GM21515 (cell line): Measurements from ENCODE around the gene PCBP3.

ENCODE experiments used
- ATAC-seq: cut with Tn5 transposase; IDR thresholded peaks from one replicate; pipeline ENCODE4 v1.9.1; 2021; ENCODE audit not compliant: unreplicated experiment

PCBP3 gene

GRCh38 chr21:45747802-45748445 is 104.4 kb downstream of the PCBP3 start:
- no peak for ATAC-seq

GRCh38 chr21:45748593-45748992 is 105.1 kb downstream of the PCBP3 start:
- ATAC-seq, result no peak

DNA sequence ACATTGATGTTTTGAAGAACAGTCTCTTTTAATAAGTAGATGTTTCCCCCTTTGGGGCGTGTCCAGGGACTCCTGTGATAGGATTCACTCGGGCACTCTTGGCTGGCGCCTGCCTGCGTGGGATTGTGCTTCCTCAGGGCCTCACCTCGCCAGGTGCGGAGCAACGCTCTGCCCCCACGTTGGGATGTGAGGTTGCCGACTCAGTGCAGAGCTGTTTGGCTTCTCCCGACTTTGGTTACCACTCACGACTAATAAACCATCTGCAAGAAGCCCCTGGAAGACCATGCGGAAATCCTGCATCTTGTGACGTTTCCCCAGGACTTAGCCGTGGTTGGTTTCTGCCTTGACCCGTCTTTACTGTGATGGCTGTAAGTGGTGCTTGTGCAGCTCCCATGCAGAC is 106.4 kb downstream of the PCBP3 start:
- no peak for ATAC-seq

DNA sequence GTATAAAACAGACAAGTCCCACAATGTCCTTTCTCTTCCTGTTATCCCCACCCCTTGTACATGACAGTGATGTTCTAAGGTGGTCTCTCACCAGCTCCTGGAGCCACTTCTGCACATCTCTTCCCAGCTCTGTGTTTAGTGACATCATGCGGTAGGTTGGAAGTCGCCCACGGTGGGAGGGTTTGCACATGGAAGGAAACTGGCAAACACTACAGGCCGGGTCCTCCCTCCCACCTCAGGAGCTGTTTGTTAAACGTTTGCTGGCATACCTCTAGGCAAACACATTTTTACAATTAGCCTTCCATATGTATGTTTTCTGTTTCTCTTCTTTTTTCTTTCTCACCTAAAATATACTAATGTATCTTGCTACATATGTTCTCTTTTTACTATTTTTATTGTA is 107.4 kb downstream of the PCBP3 start:
- ATAC-seq, result no peak

- ATAC-seq, result no peak
Observed at GRCh38 chr21:45753445-45753844, 109.9 kb downstream of the PCBP3 start.

DNA sequence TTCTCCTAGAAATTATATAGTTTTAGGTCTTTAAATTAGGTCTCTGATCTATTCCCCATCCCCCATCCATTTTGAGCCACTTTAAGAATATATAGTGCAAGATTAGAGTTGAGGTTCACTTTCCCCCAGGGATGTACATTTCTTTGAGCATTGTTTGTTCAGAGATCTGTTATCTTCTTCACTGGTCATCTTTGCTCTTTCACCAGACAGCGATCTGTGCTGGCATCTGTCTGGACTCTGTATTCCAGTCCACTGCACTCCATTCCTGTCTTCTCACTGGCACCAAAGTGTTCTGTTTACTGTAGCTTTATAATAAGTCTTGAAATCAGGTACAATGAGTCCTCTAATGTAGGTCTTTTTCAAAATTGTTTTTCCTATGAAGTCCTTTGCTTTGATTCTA is 112.5 kb downstream of the PCBP3 start:
- ATAC-seq, result no peak

DNA sequence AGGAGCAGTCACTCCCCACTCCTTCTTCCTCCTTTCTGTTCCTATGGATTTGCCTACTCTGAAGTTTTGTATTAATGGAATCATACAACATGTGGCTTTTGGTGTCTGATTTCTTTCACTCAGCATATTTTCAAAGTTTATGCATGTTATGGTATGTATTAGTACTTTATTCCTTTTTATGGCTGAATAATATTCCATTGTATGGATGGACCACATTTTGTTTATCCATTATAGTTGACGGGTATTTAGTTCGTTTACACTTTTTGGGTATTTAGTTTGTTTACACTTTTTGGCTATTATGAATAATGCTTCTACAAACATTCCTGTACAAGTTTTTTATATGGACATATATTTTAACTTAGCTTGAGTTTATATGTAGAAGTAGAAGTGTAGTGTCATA is 113.1 kb downstream of the PCBP3 start:
- no peak for ATAC-seq

DNA sequence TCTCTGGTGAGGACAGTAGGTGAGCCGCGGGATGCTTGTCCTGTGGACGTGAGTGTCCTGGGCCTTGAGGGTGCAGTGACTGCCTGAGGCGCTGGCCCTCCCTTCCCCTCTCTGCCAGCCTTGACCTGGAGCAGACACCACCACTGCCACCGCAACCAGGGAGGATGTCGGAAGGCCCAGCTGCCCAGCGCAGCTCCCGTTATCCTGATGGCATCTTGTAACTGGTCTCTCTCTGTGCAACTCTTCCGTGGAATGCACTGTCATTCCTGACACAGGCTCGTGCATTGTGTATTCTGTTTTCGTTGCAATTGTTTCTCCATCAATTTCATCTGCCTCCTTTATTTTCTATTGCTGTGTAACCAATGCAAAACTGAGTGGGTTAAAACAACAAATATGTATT is 118.2 kb downstream of the PCBP3 start:
- ATAC-seq, result no peak

- no peak for ATAC-seq
Observed at GRCh38 chr21:45763074-45763473, 119.5 kb downstream of the PCBP3 start.

GRCh38 chr21:45763506-45763905 is 120.0 kb downstream of the PCBP3 start:
- no peak for ATAC-seq

- ATAC-seq, result no peak
Observed at GRCh38 chr21:45764792-45765191, 121.3 kb downstream of the PCBP3 start.

GRCh38 chr21:45765375-45765774 is 121.8 kb downstream of the PCBP3 start:
- no peak for ATAC-seq

DNA sequence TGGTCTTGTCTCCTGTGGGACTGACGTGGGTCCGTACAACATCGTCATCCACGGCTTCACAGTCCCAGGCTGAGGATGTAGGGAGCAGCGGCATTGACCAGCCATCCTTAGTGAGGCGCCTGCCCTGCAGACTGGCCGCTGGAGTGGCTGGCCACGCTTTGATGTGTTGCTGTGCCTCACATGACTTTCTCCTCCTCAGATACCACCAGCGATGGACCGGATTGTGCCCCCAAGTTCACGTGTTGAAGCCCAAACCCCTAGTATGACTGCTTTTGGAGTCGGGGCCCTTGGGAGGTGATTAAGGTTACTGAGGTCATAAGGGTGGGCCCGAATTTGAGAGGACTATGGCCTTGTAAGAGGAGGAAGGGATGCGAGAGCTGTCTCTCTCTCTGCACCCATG is 122.5 kb downstream of the PCBP3 start:
- ATAC-seq, result no peak

DNA sequence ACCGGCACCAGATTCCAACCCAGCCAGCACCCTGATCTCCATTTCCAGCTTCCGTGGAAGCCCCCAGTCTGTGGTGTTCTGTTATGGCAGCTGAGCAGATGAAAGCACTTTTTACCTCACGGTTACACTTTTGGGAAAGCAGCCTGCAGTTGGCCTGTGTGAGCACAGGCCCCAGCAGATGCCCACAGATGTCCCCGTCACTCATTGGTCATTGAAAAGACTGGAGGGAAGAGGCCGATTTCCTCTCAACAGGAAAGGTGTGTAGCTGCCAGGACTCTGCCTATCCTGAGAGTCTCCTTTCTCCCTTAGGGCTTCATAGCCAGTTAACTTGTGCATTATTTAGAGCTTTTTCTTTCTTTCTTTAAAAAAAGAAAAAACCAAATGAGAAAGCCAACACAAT is 123.0 kb downstream of the PCBP3 start:
- ATAC-seq, result no peak

DNA sequence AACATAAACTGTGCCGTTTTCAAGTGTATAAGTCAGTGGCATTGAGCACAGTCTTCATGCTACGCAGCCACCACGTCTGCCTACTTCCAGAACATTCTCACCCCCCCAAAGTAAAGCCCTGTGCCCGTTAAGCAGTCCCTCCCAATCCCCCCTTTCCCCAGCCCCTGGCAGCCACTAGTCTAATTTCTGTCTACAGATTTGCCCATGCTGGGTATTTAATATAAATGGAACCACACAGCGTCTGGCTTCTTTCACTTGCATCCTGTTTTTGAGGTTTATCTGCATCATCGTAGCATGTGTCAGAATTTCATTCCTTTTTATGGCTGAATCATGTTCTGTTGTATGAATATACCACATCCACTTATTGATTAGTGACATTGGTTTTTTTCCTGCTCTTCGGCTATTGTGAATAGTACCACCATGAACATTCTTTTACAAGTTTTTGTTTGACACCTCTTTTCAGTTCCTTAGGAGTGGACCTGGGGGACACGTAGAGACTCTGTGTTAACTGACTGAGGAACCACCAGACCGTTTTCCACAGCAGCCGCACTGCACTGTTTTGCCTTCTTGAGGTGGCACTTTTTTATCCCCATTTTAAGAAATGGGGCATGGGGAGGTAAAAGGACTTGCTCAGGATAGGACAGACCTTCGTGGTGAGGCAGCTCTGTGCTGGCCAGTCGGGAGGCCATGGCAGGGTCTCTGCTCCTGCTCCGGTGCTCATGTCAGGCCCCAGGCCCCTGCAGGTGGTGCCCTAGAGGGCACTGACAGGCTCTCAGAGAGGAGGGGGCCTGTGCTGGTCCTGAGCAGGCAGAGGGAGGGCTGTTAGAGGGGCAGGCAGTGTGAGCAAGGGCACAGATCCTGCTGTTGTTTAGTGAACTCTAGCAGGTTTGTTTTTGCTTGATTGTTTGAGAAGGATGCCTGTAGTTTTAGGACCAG is 123.8 kb downstream of the PCBP3 start:
- ATAC-seq, result no peak

GRCh38 chr21:45768011-45768739 is 124.7 kb downstream of the PCBP3 start:
- no peak for ATAC-seq

- ATAC-seq, result no peak
Observed at GRCh38 chr21:45768740-45769048, 125.2 kb downstream of the PCBP3 start.

- ATAC-seq, result no peak
Observed at GRCh38 chr21:45769294-45769693, 125.8 kb downstream of the PCBP3 start.

DNA sequence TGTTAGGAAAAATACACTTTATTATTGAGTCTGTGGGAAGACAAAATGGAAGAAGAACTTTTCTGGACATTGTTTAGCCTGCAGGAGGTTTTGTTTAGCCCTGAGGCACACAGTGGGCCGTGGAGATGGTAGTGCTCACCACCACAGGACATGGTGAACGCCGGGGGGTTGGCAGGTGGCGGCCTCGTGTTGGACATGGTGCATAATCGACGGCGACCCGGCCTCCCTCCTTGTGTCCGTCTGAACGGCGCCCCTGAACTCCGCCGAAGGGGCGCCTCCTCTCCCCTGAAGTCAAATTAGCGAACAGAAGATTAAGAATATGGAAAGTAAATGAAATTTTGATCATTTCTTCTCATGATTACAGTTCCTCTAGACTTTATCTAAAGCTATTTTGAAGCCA is 126.4 kb downstream of the PCBP3 start:
- ATAC-seq, result no peak

DNA sequence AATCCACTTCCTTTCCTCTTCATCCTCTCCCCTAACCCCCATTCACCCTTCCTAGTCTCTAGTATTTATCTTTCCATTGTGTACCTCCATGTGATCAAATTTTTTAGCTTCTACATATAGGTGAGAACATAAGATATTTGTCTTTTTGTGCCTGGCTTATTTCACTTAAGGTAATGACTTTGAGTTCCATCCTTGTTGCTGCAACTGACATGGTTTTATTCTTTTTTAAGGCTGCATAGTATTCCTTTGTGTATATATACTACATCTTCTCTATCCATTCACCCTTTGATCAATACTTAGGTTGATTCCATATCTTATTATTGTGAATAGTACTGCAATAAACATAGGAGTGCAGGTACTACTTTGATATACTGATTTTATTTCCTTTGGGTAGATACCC is 128.7 kb downstream of the PCBP3 start:
- no peak for ATAC-seq

DNA sequence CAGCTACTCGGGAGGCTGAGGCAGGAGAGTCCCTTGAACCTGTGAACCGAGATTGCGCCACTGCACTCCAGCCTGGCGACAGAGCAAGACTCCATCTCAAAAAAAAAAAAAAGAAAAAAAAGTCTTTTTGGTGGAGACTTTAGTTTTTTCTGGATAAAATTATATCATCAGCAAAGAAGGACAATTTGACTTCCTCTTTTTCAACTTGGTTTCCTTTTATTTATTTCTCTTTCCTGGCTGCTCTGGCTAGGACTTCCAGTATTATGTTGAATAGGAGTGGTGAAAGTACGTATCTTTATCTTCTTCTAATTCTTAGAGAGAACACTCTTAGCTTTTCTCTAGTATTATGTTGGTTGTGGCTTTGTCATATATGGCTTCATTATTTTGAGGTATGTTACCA is 130.8 kb downstream of the PCBP3 start:
- no peak for ATAC-seq

DNA sequence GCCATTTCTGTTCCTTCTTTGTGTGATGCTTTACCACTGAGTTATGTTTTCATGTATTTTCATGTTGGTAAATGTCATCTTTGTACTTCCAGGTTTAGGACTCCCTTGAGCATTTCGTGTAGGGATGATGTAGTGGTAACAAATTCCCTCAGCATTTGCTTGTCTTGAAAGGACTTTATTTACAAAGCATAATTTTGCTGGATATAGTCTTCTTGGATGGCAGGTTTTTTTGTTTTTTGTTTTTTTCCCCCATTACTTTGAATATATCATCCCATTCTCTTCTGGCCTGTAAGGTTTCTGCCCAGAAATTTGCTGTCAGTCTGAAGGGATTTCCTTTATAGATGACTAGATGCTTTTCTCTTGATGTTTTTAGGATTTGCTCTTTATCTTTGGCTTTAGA is 133.4 kb downstream of the PCBP3 start:
- ATAC-seq, result no peak
